ENCODE results near the gene PPP1R7.

The PPP1R7 gene

GRCh38 chr2:241177526-241178334 lies 27.5 kb downstream of the PPP1R7 start:
- no peak for DNase-seq
- Histone ChIP-seq H3K27ac (no peak overlapping the region), H3K36me3 (peaks cover 15% of the 10 kb centered on the region), H3K4me3 (ENCODE audit: low read depth, low read length) (no peak overlapping the region), H3K27me3 (ENCODE audit: insufficient read depth, low read depth, severe bottlenecking) (no peaks in the 10 kb centered on the region), H3K9me3 (ENCODE audit: severe bottlenecking) (no peaks in the 10 kb centered on the region)
- no peak for TF ChIP-seq CTCF (IDR thresholded peaks at IDR 0.05; ENCODE audit: low read depth, low read length)

DNA sequence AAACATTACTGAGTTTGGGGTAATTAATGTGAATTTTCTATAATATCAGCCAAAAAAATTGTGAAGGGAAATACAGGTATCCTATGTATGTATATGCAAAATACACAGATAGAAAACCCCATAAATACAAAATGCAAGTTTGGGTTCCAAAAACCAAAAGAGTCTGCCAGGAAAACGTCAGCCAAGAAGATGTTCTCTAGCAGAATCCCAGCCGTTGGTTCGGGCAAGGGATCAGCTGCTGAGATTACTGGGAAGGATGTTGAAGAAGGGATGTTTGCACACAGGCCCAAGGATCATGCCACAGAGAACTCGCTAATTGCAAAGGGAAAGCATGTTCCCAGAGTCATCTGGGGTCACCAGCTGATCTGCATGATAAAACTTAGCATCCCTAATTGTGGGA lies 28.7 kb downstream of the PPP1R7 start:
- H3K27me3 ChIP-seq (ENCODE audit: insufficient read depth, low read depth, severe bottlenecking): no peaks in the 10 kb centered on the region
- H3K36me3 ChIP-seq: peaks cover 22% of the 10 kb centered on the region
- H3K4me3 ChIP-seq (ENCODE audit: low read depth, low read length): no peak overlapping the region
- no peak for TF ChIP-seq CTCF (IDR thresholded peaks at IDR 0.05; ENCODE audit: low read depth, low read length)
- no peak for DNase-seq
- H3K9me3 ChIP-seq (ENCODE audit: severe bottlenecking): no peaks in the 10 kb centered on the region
- no peak overlapping the region for H3K27ac ChIP-seq

GRCh38 chr2:241179899-241180298 lies 29.6 kb downstream of the PPP1R7 start:
- no peak for DNase-seq
- Histone ChIP-seq H3K4me3 (ENCODE audit: low read depth, low read length) (no peak overlapping the region), H3K36me3 (peaks cover 22% of the 10 kb centered on the region), H3K27ac (no peak overlapping the region), H3K27me3 (ENCODE audit: insufficient read depth, low read depth, severe bottlenecking) (no peaks in the 10 kb centered on the region), H3K9me3 (ENCODE audit: severe bottlenecking) (no peaks in the 10 kb centered on the region)
- TF ChIP-seq CTCF (IDR thresholded peaks at IDR 0.05; ENCODE audit: low read depth, low read length): no peak

GRCh38 chr2:241180495-241180894 lies 30.2 kb downstream of the PPP1R7 start:
- H3K4me3 ChIP-seq (ENCODE audit: low read depth, low read length): no peak overlapping the region

GRCh38 chr2:241182126-241182525 lies 31.9 kb downstream of the PPP1R7 start:
- H3K4me3 ChIP-seq (ENCODE audit: low read depth, low read length): no peak overlapping the region
- DNase-seq: no peak
- no peak overlapping the region for H3K27ac ChIP-seq
- H3K9me3 ChIP-seq (ENCODE audit: severe bottlenecking): no peaks in the 10 kb centered on the region
- H3K36me3 ChIP-seq: peaks cover 14% of the 10 kb centered on the region
- TF ChIP-seq CTCF (IDR thresholded peaks at IDR 0.05; ENCODE audit: low read depth, low read length): no peak
- H3K27me3 ChIP-seq (ENCODE audit: insufficient read depth, low read depth, severe bottlenecking): no peaks in the 10 kb centered on the region

More at GRCh38 chr2:241180495-241180894, 30.2 kb downstream of the PPP1R7 start:
- DNase-seq: no peak
- peak; percentile 31; the same call in 1 of the 2 replicates for TF ChIP-seq CTCF (IDR thresholded peaks at IDR 0.05; ENCODE audit: low read depth, low read length)
- Histone ChIP-seq H3K36me3 (peaks cover 18% of the 10 kb centered on the region), H3K27me3 (ENCODE audit: insufficient read depth, low read depth, severe bottlenecking) (no peaks in the 10 kb centered on the region), H3K9me3 (ENCODE audit: severe bottlenecking) (no peaks in the 10 kb centered on the region), H3K27ac (no peak overlapping the region)

All from WERI-Rb-1 (cell line).